ENCODE measurements around the gene ZNF324.
"Not testable (repeated sequence)": the region's sequence is repeated elsewhere in the genome, so short reads cannot be mapped to it uniquely, and the experiment has no call there.

ZNF324 gene

DNA sequence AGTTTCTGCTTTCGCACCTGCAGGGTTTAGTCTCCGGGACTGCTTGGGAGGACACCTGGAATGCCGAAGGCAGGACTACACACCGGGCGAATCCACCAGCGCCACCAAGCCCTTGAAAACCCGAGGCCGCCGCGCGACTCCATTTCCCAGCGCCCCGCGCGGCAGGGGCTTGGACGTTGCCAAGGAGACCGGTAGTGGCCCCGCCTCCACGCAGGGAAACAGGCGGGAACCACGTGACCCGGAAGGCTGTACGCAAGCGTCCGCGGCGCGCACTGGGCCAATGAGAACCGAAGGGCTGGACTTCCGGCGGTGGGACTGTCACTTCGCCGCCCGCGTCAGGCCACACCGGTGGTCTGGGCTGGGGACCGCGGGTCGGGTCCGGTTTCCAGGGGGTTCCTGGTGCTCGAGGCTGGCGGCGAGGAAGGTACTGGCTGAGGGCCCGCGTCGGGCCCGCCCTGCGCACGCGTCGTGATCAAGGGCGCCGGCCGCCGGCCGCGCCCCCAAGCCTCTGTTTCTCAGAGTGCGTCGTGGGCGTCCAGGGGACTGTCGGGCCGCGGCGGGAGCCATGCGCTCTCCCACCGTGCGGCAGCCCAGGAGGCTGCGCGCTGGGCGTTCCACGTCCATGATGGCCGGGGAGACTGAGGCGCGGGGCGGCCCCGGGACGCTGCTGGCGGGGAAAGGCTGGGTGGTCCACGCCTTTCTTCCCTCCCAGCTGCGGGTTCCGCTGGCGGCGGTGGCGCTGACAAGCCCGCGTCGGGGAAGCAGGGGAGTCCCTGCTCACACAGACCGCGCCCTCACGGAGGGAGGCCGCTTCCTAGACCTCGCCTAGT lies at the start of gene ZNF324:
Gene ZNF324, plus strand, starts transcription at position 321 of the 830 bp plus-strand sequence. CDS start 2,106 bp downstream, outside the sequence.
- DNase-seq: peak; percentile 92

DNA sequence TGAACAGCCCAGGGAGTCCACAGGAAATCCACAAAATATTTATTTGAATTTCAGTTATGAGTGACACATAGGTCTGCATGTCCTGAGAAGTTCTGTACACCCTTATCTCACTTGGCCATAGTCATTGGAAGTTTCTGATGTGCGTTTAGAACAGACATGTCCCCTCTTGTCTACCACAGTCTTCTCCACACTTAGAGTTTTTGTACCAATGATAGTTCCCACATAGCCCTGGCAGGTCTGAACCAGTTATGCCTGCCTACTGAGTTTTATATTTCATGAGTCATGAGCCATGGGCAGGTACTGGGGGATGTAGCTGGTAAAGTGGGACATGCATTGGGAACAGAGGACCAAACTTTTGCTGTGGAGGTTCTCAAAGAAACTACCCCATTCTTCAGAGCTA lies 38.3 kb upstream of the ZNF324 start:
- no peak for DNase-seq

DNA sequence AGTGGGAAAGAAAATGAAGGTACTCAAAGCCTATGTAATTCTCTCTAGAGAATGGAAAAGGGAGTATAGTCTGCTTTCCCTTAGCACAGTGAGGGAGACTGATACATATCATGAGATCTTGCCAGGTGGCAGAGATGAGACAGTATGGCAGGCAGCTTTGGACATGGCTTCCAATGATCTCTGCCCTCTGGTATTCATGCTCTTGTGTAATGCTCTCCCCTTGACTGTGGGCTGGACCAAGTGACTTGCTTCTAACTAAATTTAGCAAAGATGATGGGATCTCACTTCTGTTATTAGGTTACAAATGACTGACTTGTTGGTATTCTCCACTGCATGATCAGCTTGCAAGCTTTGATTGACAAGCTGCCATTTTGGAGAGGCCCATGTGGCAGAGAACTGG lies 37.1 kb upstream of the ZNF324 start:
- DNase-seq: no peak

DNA sequence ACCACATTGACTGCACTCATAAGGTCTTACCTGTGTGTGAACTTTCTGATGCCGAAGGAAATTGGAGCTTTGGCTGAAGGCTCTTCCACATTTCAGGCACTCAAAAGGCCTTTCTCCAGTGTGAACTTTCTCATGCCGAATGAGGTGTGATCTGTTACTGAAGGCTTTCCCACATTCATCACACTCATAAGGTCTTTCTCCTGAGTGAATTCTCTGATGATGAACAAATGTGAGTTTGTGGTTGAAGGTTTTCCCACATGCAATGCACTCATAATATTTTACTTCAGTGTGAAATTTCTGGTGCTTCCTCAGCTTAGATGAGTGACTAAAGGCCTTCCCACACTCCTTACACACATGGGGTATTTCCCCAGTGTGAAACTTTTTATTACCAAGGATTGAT lies 32.7 kb upstream of the ZNF324 start:
- DNase-seq: no peak

DNA sequence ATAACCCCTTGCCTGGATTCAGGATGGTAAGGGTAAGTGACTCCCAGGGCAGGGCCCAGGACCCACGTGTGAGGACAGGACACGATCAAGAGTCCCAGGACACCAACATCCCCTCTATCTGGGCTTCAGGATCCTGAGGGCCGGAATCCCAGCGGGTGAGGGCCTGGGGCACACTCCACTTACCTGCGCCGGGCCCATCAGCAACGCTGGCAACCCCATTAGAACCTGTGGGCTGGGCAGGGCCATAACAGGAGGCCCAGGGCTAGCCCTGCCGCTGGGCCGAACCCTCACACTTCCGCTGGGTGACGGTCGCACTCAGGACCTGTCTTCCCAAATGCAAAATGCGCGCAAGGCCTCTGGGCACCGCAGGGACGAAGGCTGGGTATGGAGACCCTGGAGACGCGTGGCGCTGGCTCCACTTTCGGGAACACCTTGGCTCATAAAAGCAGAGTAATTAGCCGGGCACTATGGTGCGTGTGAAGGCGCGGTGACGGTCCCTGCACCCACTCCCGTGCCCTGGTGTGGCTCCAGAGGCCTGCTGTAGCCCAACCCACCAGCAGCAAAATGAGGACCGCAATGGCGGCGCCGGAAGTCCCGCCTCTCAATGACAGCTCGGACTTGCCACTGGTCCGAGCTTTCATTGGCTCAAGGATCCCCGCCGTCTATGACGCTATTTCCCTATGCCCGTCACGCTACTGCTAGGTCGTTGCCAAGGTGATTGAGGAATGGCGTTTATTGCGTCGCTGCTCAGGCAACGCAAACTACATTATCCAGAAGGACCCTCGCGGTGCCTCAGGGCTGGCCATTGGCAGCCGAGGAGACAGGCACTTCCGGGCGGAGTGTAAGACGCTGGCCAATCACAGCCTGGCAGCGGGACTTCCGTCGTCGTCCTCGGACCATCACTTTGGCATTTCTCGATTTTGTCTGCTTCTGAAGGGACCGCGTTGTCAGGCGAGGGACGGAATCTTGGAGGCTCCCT lies 27.0 kb upstream of the ZNF324 start, which contains the start of gene ZNF132:
Gene ZNF132, minus strand, starts transcription at position 578 of the 979 bp plus-strand sequence. Its CDS starts 332 bp downstream, at position 246.
- no peak for DNase-seq

DNA sequence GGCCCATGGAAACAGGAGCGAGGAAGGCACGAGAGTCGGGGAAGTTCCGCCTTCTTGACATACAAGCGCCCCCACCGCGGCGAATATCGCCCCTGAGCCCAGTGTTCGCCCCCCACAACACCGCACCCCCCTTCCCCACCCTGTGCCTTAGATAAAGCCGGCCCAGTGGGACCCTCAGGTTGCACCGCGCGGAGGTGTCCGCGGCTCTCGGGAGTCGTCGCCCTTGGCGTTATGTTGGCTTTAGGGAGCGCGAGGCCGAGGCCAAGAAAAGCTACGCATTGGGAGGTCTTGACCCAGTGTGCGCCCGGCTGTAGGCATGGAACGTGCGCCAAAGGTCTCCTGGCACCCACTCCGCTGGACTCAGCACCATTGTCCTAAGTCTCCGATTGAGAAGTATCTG lies 26.3 kb upstream of the ZNF324 start:
- no peak for DNase-seq

DNA sequence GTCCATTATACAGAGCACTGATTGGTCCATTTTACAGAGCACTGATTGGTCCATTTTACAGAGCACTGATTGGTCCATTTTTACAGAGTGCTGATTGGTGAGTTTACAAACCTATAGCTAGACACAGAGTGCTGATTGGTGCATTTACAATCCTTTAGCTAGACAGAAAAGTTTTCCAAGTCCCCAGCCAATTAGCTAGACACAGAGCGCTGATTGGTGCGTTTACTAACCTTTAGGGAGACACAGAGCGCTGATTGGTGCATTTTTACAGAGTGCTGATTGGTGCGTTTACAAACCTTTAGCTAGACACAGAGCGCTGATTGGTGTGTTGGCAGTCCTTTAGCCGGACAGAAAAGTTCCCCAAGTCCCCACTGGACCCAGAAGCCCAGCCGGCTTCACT lies 23.9 kb upstream of the ZNF324 start:
- DNase-seq: not testable (repeated sequence)

DNA sequence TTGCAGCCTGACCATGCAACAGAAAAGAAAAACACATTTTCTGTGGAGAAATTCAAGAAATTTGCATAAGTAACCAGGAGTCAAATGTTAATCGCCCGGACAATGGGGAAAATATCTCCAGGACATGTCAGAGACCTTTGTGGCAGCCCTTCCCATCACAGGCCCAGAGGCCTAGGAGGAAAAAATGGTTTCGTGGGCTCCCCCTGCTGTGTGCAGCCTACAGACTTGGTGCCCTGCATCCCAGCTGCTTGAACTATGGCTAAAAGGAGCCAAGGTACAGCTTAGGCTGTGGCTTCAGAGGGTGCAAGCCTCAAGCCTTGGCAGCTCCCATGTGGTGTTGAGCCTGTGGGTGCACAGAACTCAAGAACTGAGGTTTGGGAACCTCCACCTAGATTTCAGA lies 18.0 kb upstream of the ZNF324 start:
- not testable (repeated sequence) for DNase-seq

DNA sequence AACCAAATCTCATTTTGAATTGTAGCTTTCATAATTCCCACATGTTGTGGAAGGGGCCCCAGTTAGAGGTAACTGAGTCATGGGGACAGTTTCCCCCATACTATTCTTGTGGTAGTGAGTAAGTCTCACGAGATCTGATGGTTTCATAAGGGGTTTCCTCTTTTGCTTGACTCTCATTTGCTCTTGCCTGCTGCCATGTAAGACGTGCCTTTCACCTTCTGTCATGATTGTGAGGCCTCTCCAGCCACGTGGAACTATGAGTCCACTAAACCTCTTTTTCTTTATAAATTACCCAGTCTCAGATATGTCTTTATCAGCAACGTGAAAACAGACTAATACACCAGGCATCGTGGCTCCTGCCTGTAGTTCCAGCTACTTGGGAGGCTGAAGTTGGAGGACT lies 16.9 kb upstream of the ZNF324 start:
- DNase-seq: not testable (repeated sequence)

DNA sequence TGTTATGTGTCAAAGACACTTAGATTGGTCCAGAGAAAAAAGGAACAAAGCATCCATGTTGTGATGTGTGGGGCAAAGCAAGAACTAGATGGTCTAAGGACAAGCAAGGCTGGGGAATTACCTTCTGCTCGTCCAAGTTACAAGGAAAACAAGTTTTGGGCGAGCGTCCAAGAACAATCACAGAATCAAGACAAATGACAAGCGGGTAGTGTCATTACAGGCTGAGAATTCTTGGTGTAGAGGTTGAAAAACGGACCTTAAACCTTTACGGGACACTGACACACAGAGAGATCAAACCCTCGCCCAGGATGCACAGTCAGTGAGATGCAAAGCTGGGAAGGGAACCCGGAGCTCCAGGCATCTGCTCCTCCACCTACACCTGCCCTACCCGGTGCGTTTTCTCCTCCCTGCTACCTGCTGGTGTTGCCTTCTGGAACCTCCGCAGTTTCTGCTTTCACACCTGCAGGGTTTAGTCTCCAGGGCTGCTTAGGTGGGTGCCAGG lies 16.0 kb upstream of the ZNF324 start:
- no peak for DNase-seq

DNA sequence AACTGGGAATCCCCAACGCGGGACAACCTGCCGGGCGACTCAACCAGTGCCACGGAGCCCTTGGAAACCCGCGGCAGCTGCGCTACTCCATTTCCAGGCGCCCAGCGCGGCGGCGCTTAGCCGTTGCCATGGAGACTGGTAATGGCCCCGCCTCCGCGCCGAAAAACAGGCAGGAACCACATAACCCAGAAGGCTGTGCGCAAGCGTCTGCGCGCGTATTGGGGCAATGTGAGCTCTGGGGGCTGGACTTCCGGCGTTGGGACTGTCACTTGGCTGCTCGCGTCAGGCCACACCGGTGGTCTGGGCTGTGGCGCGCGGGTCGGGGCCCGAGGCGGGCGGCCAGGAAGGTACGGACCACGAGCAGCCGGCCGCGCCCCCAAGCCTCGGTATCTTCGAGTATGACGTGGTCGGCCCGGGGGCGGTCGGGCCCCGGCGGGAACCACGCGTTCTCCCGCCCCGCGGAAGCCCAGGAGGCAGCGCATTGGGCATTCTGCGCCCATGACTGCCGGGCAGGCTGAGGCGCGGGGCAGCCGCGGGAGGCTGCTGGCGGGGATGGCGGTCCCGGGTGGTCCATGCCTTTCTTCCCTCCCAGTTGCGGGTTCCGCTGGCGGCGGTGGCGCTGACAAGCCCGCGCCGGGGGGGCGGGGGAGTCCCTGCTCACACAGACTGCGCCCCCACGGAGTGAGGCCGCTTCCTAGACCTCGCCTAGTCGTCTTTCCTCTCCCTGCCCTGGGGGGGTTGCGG lies 15.3 kb upstream of the ZNF324 start, which contains the start of gene ZNF324B:
Gene ZNF324B, plus strand, starts transcription at position 265 of the 744 bp plus-strand sequence. CDS start 2,080 bp downstream, outside the sequence.
- peak; percentile 91 for DNase-seq

DNA sequence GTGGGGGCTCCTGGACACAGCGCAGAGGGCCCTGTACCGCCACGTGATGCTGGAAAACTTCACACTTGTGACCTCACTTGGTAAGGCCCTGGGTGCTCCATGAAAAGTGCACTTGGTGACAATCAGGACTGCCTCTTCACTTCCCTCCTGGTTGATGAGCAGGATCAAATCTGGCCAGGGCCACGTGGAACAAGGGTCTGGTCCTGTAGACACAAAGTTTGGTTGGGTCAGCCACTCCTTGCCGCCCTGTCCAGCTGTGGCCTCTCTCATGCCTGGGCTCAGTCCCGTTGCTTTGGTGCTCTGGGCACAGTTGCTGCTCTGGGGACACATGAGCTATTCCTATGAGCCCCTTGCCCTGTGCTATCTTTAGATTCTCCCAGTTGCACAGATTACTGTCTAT lies 13.1 kb upstream of the ZNF324 start:
- DNase-seq: no peak

DNA sequence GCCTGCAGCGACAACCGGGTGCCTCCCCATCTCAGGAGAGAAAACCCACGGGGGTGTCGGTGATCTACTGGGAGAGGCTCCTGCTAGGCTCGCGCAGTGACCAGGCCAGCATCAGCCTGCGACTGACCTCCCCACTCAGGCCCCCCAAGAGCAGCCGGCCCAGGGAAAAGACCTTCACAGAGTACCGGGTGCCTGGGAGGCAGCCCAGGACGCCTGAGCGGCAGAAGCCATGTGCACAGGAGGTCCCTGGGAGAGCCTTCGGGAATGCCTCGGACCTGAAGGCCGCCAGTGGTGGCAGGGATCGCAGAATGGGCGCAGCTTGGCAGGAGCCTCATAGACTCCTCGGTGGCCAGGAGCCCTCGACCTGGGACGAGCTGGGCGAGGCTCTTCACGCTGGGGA lies 11.6 kb upstream of the ZNF324 start:
- no peak for DNase-seq

DNA sequence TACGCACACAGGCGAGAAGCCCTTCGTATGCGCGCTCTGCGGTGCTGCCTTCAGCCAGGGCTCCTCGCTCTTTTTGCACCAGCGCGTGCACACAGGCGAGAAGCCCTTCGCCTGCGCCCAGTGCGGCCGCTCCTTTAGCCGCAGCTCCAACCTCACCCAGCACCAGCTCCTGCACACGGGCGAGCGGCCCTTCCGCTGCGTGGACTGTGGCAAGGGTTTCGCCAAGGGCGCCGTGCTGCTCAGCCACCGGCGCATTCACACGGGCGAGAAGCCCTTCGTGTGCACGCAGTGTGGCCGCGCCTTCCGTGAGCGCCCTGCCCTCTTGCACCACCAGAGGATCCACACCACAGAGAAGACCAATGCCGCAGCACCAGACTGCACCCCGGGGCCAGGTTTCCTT lies 10.8 kb upstream of the ZNF324 start:
- DNase-seq: no peak

DNA sequence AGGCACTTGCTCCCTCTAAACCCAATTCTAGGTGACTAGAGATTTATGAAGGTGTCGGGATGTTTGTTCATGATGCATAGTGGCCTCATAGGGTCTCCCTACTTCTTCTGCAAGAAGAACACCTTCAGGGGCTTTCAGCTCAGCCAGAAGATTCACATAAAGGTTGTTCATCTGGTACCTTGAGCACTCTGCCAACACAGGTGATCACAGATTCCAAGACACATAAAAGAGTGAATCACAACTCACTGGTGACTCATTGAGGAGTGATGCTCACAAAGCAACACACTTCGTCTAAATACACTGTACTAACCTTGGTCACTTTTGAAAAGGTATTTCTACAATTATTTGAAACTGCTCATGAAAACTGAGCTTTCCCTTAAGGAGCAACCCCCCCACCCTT lies 6.8 kb upstream of the ZNF324 start:
- DNase-seq: no peak

DNA sequence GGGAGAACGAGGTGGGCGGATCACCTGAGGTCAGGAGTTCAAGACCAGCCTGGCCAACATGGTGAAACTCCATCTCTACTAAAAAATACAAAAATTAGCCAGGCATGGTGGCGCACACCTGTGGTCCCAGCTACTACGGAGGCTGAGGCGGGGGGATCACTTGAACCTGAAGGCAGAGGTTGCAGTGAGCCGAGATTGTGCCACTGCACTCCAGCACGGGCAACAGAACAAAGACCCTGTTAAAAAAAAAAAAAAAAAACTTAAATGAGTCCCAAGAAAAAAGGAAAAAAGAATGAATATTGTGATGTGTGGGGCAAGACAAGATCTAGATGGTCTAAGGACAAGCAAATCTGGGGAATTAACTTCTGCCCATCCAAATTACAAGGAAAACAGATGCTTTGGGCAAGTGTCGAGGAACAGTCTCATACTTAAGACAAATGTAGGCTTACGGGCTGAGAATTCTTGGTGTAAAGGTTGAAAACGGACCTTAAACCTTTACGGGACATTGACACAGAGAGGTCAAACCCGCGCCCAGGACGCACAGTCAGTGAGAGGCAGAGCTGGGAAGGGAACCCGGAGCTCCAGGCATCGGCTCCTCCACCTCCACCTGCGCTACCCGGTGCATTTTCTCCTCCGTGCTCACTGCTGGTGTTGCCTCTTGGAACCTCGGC lies 656 bp upstream of the ZNF324 start:
- DNase-seq: no peak

DNA sequence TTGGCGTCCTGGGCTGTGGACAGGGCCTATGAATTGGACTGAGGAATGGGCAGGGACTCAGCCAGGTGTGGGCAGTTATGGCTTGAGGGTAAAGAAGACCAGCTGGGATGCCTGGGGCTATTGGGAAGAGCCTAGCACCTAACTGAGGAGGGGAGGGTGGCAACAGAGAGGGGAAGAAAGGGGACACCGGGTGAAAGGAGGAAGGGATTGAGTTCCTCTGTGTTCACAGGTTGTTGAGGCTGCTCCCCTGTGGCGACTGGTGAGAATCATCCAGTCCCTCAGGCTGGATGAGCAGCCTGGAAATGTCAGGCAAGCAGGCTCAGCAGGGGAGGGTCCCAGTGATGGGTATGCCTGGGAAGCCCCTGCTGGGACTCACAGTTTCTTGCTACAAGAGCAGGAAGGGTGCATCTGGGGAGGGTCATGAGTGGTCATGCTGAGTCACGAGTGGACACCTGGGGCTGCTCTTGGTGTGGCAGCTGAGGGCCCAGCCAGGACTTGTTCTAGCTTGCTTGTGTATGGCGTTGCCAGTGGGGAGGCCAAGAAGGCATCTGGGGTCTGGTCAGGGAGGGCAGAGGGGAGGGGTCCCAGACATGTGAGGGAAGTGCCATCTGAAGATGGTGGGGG lies 1.4 kb downstream of the ZNF324 start:
- no peak for DNase-seq

DNA sequence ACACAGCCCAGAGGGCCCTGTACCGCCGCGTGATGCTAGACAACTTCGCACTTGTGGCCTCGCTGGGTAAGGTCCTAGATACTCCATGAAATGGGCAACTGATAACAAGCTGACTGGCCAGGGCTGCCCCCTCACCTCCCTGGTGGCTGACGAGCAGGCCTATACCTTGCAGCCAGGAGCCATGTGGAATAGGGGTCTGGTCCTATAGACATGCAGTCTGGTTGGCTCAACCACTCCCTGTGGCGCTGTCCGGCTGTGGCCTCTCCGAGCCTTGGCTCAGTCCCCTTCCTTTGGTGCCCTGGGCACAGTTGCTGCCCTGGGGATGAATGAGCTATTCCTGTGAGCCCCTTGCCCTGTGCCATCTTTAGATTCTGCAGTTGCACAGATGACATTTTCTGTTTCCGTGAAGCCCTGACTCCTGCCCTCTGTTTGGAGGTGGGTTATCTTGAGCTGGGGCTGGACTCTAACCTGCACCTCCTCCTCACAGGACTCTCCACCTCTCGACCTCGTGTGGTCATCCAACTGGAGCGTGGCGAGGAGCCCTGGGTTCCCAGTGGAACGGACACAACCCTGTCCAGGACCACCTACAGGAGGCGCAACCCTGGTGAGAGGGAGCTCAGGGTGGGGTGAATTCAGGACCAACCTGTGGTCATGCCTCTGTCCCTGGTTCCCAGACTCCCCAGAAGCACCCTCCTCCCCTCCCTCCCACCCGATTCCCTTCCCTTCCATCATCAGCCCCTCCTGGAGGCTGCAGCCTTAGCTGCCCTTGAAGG lies 2.5 kb downstream of the ZNF324 start:
- DNase-seq: no peak

DNA sequence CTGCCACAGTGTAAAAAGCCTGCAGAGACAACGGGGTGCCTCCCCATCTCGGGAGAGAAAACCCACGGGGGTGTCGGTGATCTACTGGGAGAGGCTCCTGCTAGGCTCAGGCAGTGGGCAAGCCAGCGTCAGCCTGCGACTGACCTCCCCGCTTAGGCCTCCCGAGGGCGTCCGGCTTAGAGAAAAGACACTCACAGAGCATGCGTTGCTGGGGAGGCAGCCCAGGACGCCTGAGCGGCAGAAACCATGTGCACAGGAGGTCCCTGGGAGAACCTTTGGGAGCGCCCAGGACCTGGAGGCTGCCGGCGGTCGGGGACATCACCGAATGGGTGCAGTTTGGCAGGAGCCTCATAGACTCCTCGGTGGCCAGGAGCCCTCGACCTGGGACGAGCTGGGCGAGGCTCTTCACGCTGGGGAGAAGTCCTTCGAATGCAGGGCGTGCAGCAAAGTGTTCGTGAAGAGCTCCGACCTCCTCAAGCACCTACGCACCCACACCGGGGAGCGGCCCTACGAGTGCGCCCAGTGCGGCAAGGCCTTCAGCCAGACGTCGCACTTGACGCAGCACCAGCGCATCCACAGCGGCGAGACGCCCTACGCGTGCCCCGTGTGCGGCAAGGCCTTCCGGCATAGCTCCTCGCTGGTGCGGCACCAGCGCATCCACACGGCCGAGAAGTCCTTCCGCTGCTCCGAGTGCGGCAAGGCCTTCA lies 4.1 kb downstream of the ZNF324 start:
- not testable (repeated sequence) for DNase-seq

DNA sequence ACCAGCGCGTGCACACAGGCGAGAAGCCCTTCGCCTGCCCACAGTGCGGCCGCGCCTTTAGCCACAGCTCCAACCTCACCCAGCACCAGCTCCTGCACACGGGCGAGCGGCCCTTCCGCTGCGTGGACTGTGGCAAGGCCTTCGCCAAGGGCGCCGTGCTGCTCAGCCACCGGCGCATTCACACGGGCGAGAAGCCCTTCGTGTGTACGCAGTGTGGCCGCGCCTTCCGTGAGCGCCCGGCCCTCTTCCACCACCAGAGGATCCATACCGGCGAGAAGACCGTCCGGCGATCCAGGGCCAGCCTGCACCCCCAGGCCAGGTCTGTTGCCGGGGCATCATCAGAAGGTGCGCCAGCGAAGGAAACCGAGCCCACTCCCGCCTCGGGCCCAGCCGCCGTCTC lies 4.9 kb downstream of the ZNF324 start:
- DNase-seq: no peak

Data from GDM1 (cell line).